ENCODE data around the gene SLC49A4. TPM values are rescaled to one million over a fixed set of nuclear protein-coding genes. Genes with fewer than 3 reads are reported as not detected.

Gene SLC49A4
- total RNA-seq, 4 donors from 2014 or later = 21.2 to 25.7 (median 24.1) TPM

DNA sequence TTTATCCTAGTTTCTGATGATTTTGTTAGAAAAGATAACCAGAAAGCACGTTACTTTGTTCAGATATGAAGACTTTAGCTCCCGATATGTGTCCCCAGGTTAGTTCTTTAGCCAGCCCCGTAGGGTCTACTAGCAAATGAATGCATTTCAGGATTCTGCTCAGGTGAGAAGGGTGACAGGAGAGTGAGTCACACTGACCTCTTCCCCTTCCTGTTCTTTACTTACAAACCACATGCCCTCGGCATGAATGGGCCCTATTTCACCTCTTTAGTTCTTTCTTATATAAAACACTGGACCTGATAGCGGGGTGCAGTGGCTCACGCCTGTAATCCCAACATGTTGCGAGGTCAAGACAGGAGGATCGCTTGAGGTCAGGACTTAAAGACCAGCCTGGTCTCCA is 98.4 kb downstream of the SLC49A4 start:
- no peak overlapping the region for H3K27ac ChIP-seq (replicated peaks in 1 of 4)
- H3K4me3 ChIP-seq = no peak overlapping the region
- 92% methylated on average over 8 of the region's 8 CpGs for WGBS
- no peak for DNase-seq (ENCODE audit: extremely low spot score)
- peaks cover 8 to 29% (median 22%) of the 10 kb centered on the region in 4 donors for H3K4me1 ChIP-seq
- intact Hi-C loops (cut with DNase I) = no loop called here
- TF ChIP-seq EP300 (IDR thresholded peaks at IDR 0.05) (no peak), POLR2AphosphoS5 (IDR thresholded peaks at IDR 0.05) (no peak), POLR2A (IDR thresholded peaks at IDR 0.05; ENCODE audit: low read depth) (no peak)
- TF ChIP-seq, protein P1, sequence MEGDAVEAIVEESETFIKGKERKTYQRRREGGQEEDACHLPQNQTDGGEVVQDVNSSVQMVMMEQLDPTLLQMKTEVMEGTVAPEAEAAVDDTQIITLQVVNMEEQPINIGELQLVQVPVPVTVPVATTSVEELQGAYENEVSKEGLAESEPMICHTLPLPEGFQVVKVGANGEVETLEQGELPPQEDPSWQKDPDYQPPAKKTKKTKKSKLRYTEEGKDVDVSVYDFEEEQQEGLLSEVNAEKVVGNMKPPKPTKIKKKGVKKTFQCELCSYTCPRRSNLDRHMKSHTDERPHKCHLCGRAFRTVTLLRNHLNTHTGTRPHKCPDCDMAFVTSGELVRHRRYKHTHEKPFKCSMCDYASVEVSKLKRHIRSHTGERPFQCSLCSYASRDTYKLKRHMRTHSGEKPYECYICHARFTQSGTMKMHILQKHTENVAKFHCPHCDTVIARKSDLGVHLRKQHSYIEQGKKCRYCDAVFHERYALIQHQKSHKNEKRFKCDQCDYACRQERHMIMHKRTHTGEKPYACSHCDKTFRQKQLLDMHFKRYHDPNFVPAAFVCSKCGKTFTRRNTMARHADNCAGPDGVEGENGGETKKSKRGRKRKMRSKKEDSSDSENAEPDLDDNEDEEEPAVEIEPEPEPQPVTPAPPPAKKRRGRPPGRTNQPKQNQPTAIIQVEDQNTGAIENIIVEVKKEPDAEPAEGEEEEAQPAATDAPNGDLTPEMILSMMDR (IDR thresholded peaks at IDR 0.05) = no peak
- H3K27me3 ChIP-seq = no peaks in the 10 kb centered on the region
- no peaks in the 10 kb centered on the region for H3K36me3 ChIP-seq
- no peaks in the 10 kb centered on the region for H3K9me3 ChIP-seq

DNA sequence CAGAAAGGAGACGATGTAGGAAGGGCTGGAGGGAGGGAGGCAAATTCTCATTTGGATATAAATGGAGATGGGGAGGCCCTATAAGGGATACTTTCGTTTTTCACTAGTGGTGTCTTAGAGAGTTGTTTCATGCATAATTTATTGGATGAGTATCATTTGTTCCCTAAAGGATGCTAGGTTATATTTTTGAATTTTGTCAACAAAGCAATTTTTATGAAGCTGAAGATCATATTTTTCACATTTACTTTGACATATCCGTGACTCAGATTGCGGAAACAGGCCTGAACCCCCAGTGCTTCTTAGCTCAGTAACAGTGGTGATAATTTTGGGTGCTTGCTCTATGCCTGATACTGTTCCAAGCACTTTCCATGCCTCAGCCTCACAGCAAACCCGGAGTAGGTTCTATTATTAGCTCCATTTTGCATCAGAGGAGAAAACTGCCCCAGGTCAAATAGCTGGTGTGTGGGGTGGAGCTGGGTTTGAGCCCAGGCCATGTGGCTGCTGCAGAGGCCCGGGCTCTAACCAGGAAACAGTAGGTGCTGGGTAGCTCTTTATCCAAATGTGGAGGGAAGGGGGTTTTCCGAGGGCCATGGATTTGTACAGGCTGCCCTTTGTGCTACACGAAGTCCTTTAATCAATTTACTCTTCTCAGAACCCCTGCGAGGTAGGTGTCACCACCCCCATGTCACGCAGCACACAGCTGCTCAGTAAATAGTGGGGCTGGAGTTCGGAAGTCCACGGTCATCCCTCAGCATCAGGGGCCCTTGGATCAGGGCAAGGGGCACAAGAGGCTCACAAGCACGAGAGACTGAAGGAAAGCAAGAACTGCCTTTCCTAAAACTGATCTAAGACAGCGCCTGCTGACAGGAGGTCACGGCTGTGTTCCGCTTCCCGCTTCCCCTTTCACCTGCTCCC is 99.1 kb downstream of the SLC49A4 start:
- TF ChIP-seq POLR2AphosphoS5 (IDR thresholded peaks at IDR 0.05) (no peak), EP300 (IDR thresholded peaks at IDR 0.05) (no peak), POLR2A (IDR thresholded peaks at IDR 0.05; ENCODE audit: low read depth) (no peak)
- TF ChIP-seq, protein P1 (IDR thresholded peaks at IDR 0.05) = no peak
- no peaks in the 10 kb centered on the region for H3K36me3 ChIP-seq
- no peak for DNase-seq (ENCODE audit: extremely low spot score)
- H3K4me3 ChIP-seq = no peak overlapping the region
- H3K9me3 ChIP-seq = no peaks in the 10 kb centered on the region
- 71% methylated on average over 16 of the region's 17 CpGs for WGBS
- peaks cover 0 to 4% (median 0%) of the 10 kb centered on the region in 4 donors for H3K27me3 ChIP-seq
- H3K4me1 ChIP-seq = peaks cover 8 to 29% (median 22%) of the 10 kb centered on the region in 4 donors
- H3K27ac ChIP-seq (replicated peaks in 1 of 4) = no peak overlapping the region
- intact Hi-C loops (cut with DNase I) = no loop called here

DNA sequence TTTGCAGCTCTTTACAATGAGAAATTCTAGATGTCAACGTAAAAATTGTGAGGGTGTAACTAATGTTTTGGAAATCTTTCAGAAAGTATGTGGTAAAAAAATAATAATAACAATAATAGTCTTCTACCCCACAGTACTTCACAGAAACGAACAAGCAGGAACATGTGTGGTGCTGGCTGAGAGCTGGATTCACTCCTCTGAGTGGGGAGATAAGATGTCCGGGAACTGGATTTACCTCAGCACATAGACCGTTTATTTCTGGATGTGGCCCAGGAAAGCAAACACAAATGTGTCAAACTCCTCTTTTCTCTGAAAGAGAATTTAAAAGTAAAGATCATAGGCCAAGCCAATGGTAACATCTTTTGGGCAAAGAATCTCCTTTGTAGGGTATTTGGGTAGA is 103.4 kb downstream of the SLC49A4 start:
- no peak for DNase-seq (ENCODE audit: extremely low spot score)

DNA sequence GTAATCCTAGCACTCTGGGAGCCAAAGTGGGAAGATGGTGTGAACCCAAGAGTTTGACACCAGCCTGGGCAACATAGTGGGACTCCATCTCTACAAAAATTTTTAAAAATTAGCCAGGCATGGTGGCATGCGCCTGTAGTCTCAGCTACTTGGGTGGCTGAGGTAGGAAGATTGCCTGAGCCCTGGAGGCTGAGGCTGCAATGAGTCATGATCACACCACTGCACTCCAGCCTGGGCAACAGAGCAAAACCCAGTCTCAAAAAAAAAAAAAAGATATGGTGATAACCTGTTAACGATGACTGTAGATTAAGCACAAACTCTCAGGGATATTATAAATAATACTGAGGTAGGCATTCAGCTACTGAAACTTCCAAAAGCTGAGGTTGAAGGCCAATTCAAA is 107.5 kb downstream of the SLC49A4 start:
- intact Hi-C loops (cut with DNase I) = no loop called here
- 83% methylated on average over 2 of the region's 2 CpGs for WGBS

More for the DNA sequence above, 103.4 kb downstream of the SLC49A4 start:
- intact Hi-C loops (cut with DNase I) = no loop called here
- H3K27me3 ChIP-seq = peaks cover 0 to 4% (median 0%) of the 10 kb centered on the region in 4 donors
- peaks cover 0 to 11% (median 8%) of the 10 kb centered on the region in 4 donors for H3K4me1 ChIP-seq
- TF ChIP-seq EP300 (IDR thresholded peaks at IDR 0.05) = no peak
- TF ChIP-seq, protein P1 (IDR thresholded peaks at IDR 0.05) = no peak
- no peak for TF ChIP-seq POLR2AphosphoS5 (IDR thresholded peaks at IDR 0.05)
- no peak for TF ChIP-seq POLR2A (IDR thresholded peaks at IDR 0.05; ENCODE audit: low read depth)
- H3K27ac ChIP-seq (replicated peaks in 1 of 4) = no peak overlapping the region
- H3K36me3 ChIP-seq = no peaks in the 10 kb centered on the region
- no peaks in the 10 kb centered on the region for H3K9me3 ChIP-seq
- no peak overlapping the region for H3K4me3 ChIP-seq
- WGBS = 66% methylated on average over 4 of the region's 4 CpGs

More for the DNA sequence above, 107.5 kb downstream of the SLC49A4 start:
- Histone ChIP-seq H3K36me3 (no peaks in the 10 kb centered on the region), H3K27me3 (peaks cover 0 to 4% (median 0%) of the 10 kb centered on the region in 4 donors), H3K4me1 (no peaks in the 10 kb centered on the region), H3K27ac (replicated peaks in 1 of 4) (no peak overlapping the region), H3K9me3 (peaks cover 0 to 6% (median 0%) of the 10 kb centered on the region in 4 donors), H3K4me3 (no peak overlapping the region)
- TF ChIP-seq, protein P1 (IDR thresholded peaks at IDR 0.05) = no peak
- no peak for TF ChIP-seq POLR2AphosphoS5 (IDR thresholded peaks at IDR 0.05)
- no peak for TF ChIP-seq EP300 (IDR thresholded peaks at IDR 0.05)
- TF ChIP-seq POLR2A (IDR thresholded peaks at IDR 0.05; ENCODE audit: low read depth) = no peak
- no peak for DNase-seq (ENCODE audit: extremely low spot score)
